BJ (cell line): Measurements from ENCODE around the gene DPH7. TPM values are rescaled to one million over a fixed set of nuclear protein-coding genes. Genes with fewer than 3 reads are reported as not detected.

Source experiments
- CTCF ChIA-PET: fragments of 350-600 bp; formaldehyde crosslinking; extraction: SDS; loops from one replicate; lab custom pipeline; 2021; ENCODE audit warnings: antibody characterized with exemption, inconsistent platforms; lab: Yijun Ruan, JAX
- POLR2A ChIA-PET: fragments of 300-600 bp; sonication (Branson Sonifier 250); formaldehyde crosslinking; extraction: SDS; loops from one replicate; lab custom pipeline; 2021; ENCODE audit warnings: antibody characterized with exemption; lab: Charles Lee
- DNase-seq: peaks from one replicate; pipeline ENCODE4 v3.0.0-alpha.2; 2011; ENCODE audit warnings: low read depth
- H3K27me3 ChIP-seq: 2 replicates; pipeline ENCODE4 v1.6.0; 2011; ENCODE audit warnings: low read length; ENCODE audit not compliant: control insufficient read depth, insufficient read depth
- H3K36me3 ChIP-seq: 2 replicates; pipeline ENCODE4 v1.5.1; 2011; ENCODE audit warnings: low read length; ENCODE audit not compliant: control insufficient read depth, insufficient read depth
- H3K4me3 ChIP-seq: 2 replicates; pipeline ENCODE4 v1.5.1; 2011; ENCODE audit warnings: low read depth, mild to moderate bottlenecking, control low read depth, low read length
- polyA plus RNA-seq: library from polyadenylated mRNA; depleted of rRNA; stranded (reverse); fragments of >200 nt; gene quantifications from 2 replicates; pipeline ENCODE4 v1.2.3, GENCODE V29; 2011
- TF ChIP-seq, protein P1 (sequence below): IDR thresholded peaks from 2 replicates; pipeline ENCODE4 v1.5.1; 2011; ENCODE audit warnings: low read depth, mild to moderate bottlenecking, control low read depth, inconsistent platforms, low read length, moderate library complexity; ENCODE audit not compliant: insufficient read depth

Gene DPH7
- polyA plus RNA-seq, 1 experiment = 29.4 TPM

DNA sequence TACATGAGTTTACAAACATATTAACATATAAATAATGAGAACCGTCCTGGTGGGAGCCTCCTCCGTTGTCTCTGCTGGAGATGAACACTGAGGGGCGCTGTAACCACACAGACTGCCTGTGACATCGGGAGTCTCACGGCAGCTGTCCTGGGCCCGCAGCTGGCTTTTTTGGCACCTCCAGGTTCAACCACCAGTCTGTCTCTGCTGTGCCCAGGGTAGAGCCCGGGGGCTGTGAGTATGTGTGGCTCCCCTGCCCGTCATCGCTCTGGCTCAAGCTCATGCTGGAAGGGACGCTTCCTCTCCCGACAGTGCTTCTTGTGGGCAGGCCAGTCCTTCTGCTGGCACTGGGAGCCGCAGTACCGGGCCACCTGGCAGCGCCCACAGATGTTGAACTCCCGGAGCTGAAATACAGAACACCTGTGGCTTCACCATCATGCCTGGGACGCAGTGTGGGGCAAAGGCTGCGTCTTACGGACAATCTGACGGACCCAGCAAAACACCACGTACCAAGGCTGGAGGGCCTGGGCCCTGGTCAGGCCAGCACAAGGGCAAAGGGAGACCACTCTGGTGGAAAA lies 3.6 kb upstream of the DPH7 start:
- Histone ChIP-seq H3K27me3 (no peaks in the 10 kb centered on the region), H3K4me3 (no peak overlapping the region), H3K36me3 (peaks cover 42% of the 10 kb centered on the region)
- POLR2A ChIA-PET = no interaction called here
- no peak for DNase-seq
- CTCF ChIA-PET = interaction anchor here (1.2 to 1.3 kb wide), 2 partner anchors 10 to 21 kb away, joined by 3 to 4 read pairs; no protein-coding TSS in a partner anchor
- TF ChIP-seq, protein P1, sequence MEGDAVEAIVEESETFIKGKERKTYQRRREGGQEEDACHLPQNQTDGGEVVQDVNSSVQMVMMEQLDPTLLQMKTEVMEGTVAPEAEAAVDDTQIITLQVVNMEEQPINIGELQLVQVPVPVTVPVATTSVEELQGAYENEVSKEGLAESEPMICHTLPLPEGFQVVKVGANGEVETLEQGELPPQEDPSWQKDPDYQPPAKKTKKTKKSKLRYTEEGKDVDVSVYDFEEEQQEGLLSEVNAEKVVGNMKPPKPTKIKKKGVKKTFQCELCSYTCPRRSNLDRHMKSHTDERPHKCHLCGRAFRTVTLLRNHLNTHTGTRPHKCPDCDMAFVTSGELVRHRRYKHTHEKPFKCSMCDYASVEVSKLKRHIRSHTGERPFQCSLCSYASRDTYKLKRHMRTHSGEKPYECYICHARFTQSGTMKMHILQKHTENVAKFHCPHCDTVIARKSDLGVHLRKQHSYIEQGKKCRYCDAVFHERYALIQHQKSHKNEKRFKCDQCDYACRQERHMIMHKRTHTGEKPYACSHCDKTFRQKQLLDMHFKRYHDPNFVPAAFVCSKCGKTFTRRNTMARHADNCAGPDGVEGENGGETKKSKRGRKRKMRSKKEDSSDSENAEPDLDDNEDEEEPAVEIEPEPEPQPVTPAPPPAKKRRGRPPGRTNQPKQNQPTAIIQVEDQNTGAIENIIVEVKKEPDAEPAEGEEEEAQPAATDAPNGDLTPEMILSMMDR = peak; percentile 12; the same call in 1 of the 2 replicates

DNA sequence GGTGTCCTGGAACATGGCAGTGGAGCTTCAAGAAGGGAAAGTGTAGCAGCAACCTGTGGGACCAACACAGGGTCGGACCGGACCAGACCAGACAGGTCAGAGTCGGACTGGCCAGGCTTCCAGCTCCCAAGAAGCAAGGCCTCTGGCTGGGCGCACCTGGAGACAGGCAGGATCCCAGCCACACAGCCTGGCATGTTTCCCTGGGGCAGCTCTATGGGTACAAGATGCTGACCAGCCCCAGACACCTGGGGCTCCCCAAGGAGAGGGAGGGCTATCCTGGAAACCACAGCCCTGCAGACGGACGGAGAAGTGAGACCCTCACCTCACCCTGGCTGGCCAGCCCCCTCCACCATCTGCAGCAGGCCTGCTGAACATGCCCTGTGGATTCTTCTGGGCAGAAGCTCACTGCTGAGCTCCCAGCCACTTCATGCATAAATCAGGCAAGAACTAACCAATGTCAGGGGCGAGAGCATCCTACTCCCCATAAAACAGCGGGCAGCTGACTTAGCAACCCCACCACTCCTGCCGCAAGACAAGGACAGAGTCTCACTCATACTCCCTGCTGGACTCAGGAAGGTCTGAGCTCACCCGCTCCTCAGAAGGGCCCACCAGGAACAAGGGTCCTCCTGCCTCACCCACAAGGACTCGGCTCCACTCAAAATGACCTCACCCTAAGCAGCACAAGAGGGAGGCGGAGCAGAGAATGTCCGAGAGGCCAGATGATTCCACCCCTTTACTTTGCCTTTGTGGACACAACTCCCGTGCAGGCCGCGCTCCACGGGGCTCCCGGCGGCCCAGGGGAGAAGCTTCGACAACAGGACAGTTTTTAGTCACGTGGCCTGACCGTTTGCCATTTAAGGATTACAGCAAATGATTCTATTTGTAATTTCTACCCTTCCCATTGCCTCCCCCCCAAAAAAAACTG lies 2.9 kb upstream of the DPH7 start:
- TF ChIP-seq, protein P1 = no peak
- Histone ChIP-seq H3K27me3 (no peaks in the 10 kb centered on the region), H3K36me3 (peaks cover 38% of the 10 kb centered on the region), H3K4me3 (no peak overlapping the region)
- DNase-seq = no peak
- CTCF ChIA-PET = interaction anchor here (1.2 to 1.3 kb wide), 2 partner anchors 9 to 22 kb away, joined by 3 to 4 read pairs; no protein-coding TSS in a partner anchor
- POLR2A ChIA-PET = no interaction called here

DNA sequence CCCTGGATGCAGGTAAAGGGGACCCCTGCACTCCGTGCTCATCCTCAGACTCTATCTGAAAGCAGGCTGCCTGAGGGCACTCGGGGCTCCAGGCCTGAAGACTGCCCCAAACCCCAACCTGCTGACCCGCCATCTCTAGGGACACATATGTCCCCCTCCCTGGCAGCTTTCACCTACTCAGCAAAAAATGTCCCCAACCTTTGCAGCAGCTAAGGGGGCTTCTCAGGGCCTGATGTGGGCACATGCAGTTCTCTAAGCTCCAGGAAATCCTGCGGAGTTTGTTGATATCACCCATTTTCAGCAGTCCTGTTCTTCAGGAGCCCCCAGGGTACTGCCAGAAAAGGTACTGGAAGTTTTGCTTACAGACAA lies 2.2 kb upstream of the DPH7 start:
- POLR2A ChIA-PET = no interaction called here
- Histone ChIP-seq H3K36me3 (peaks cover 37% of the 10 kb centered on the region), H3K27me3 (no peaks in the 10 kb centered on the region), H3K4me3 (no peak overlapping the region)
- no peak for DNase-seq
- TF ChIP-seq, protein P1 = no peak
- CTCF ChIA-PET = interaction anchor here (1.2 kb wide), 1 partner anchor 8 kb away, joined by 4 read pairs; no protein-coding TSS in a partner anchor

DNA sequence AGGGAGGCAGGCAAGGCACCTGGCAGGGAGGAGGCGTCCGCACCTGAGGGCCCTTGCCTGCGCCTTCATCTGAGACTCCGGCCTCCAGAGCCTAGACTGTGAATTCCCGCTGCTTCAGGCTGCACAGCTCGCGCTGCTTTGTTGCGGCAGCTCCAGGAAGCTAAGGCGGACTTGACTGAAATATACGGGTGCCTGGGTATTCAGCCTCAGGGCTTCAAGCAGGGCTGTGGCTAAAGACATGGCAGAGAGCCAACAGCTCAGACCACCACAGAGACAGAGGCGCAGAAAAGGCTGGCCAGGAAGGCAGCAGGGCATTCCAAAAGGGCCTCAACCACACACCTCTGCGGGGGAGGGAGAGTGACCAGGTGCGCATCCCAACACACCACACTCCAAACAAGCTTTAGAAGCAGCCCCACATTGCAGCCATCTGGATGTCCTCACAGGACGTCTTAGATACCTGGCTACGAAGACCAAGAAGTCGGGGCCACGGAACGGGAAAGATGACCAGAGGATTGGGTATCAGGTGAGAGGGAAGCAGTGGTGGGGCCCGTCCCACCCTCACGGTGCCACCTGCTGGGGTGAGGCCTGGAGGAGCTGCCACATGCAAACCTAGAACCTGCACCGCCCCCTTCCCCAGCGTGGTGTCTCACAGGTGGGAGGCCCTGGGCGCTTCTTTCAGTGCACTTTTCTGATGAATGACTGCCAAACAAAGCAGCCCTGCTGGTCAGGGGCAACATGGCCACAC lies 1.7 kb upstream of the DPH7 start:
- ChIA-PET CTCF (interaction anchor here (1.5 kb wide), 1 partner anchor 17 kb away, joined by 3 read pairs; no protein-coding TSS in a partner anchor), POLR2A (interaction anchor here (0.6 kb wide), 1 partner anchor 27 kb away, joined by 16 read pairs; no protein-coding TSS in a partner anchor)
- TF ChIP-seq, protein P1 = no peak
- DNase-seq = no peak
- peaks cover 34% of the 10 kb centered on the region for H3K36me3 ChIP-seq
- no peaks in the 10 kb centered on the region for H3K27me3 ChIP-seq
- no peak overlapping the region for H3K4me3 ChIP-seq
